HEK293 (cell line): ENCODE data around the gene NDOR1.
A peak's percentile ranks its signal among the peaks of the same experiment; 100 is the strongest.

Source experiments
- YY1 ChIP-seq: fragments of 450-650 bp; formaldehyde crosslinking; IDR thresholded peaks from 2 replicates; pipeline ENCODE4 v1.5.1; 2018; ENCODE audit warnings: missing biosample characterization, missing genetic modification characterization
- ZBTB44 ChIP-seq: fragments of 450-650 bp; IDR thresholded peaks from 2 replicates; pipeline ENCODE4 v1.5.1; 2018; ENCODE audit warnings: missing biosample characterization, mild to moderate bottlenecking, missing genetic modification characterization
- ZNF121 ChIP-seq: fragments of 450-650 bp; formaldehyde crosslinking; IDR thresholded peaks from 2 replicates; pipeline ENCODE4 v1.5.1; 2016; ENCODE audit warnings: missing biosample characterization, missing genetic modification characterization
- ZNF341 ChIP-seq: fragments of 450-650 bp; formaldehyde crosslinking; IDR thresholded peaks from 2 replicates; pipeline ENCODE4; 2016; ENCODE audit warnings: low read depth, missing biosample characterization, missing genetic modification characterization
- TF ChIP-seq, protein P1 (sequence below): fragments of 450-650 bp; formaldehyde crosslinking; IDR thresholded peaks from 2 replicates; pipeline ENCODE4 v1.5.1; 2016; ENCODE audit warnings: missing biosample characterization, missing genetic modification characterization
- TF ChIP-seq, protein P2 (sequence below): IDR thresholded peaks from 2 replicates; pipeline ENCODE4 v1.6.1; 2011; ENCODE audit warnings: mild to moderate bottlenecking, low read depth, low read length, borderline replicate concordance

DNA sequence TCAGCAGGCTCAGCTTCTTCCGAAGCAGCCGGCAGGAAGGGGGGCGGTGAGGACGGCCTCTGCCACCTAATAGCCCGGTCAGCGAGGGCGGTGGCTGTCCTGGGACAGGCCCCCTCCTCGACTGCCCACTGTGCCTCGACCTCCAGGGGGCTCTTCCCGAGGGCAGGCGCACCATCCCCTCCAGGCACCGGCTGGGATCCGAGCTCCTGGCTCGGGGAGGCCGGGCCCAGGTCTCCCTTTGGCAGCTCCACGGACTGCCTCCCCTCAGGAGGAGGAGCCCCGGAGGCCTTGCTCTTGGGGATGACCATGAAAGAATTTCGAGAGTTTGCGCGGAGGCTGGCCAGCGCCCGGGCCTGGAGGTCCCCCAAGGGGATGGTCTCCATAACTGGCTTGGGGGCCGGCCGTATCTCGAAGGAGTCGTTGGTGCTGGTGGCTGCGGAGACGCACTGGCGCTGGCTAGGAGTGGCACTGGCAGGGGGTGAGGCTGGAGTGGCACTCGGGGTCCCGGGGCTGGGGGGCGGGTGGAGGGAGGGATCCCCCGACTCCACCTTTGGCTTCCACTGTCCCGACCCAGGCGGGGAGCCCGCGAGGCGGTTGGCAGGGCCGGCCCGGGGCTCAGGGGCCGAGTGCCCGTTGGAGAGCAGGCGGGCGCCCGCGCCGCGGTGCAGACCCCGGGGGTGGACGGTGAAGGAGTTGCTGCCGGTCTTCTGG, 5.9 kb upstream of the NDOR1 start:
- TF ChIP-seq, protein P1, sequence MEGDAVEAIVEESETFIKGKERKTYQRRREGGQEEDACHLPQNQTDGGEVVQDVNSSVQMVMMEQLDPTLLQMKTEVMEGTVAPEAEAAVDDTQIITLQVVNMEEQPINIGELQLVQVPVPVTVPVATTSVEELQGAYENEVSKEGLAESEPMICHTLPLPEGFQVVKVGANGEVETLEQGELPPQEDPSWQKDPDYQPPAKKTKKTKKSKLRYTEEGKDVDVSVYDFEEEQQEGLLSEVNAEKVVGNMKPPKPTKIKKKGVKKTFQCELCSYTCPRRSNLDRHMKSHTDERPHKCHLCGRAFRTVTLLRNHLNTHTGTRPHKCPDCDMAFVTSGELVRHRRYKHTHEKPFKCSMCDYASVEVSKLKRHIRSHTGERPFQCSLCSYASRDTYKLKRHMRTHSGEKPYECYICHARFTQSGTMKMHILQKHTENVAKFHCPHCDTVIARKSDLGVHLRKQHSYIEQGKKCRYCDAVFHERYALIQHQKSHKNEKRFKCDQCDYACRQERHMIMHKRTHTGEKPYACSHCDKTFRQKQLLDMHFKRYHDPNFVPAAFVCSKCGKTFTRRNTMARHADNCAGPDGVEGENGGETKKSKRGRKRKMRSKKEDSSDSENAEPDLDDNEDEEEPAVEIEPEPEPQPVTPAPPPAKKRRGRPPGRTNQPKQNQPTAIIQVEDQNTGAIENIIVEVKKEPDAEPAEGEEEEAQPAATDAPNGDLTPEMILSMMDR (tag by site-specific recombination): peak; percentile 20; the same call in 1 of the 2 replicates
- TF ChIP-seq ZNF121 (tag by site-specific recombination) (no peak), ZBTB44 (no peak), YY1 (tag by site-specific recombination) (no peak), ZNF341 (tag by site-specific recombination) (peak; percentile 80)
- TF ChIP-seq, protein P2, sequence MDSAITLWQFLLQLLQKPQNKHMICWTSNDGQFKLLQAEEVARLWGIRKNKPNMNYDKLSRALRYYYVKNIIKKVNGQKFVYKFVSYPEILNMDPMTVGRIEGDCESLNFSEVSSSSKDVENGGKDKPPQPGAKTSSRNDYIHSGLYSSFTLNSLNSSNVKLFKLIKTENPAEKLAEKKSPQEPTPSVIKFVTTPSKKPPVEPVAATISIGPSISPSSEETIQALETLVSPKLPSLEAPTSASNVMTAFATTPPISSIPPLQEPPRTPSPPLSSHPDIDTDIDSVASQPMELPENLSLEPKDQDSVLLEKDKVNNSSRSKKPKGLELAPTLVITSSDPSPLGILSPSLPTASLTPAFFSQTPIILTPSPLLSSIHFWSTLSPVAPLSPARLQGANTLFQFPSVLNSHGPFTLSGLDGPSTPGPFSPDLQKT: no peak
